Coronary artery (tissue), 2 donors: ENCODE data around the gene PGRMC2.

ENCODE experiments used
- DNase-seq: peaks from one replicate; pipeline ENCODE4 v3.0.0-alpha.2; 2017; ENCODE audit warnings: low spot score
- H3K27ac ChIP-seq, 2 donors: fragments of 200-600 bp; sonication (generic); one replicate each; pipeline ENCODE4 v1.5.1; 2016 to 2019
- H3K4me3 ChIP-seq: fragments of 200-600 bp; sonication (generic); 2 replicates; pipeline ENCODE4 v1.5.1; 2016; ENCODE audit warnings: mild to moderate bottlenecking, moderate library complexity
- TF ChIP-seq, protein P1 (sequence below): fragments of 200-600 bp; sonication (generic); IDR thresholded peaks from one replicate; pipeline ENCODE4 v1.5.1; 2019; ENCODE audit warnings: antibody characterized with exemption

Gene PGRMC2

DNA sequence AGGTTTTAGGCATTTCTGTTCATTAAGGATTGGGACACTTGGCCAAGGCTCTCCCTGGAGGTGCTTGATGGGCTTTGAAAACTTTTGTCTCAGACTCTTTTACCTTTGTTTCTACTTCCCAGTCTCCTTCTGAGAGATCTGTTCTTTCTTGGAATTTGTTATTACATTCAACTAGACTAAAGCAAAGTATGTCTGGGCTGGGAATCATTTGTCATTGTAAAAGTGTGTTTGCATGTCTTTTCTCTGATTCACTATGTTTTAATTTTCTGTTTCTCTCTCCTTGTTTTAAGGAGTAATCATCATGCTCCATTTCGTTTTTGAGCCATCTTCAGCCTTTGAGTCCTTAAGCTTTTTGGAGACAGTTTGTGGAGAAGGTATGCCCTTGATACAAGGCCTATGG lies 12.2 kb upstream of the PGRMC2 start:
- no peak for DNase-seq
- TF ChIP-seq, protein P1, sequence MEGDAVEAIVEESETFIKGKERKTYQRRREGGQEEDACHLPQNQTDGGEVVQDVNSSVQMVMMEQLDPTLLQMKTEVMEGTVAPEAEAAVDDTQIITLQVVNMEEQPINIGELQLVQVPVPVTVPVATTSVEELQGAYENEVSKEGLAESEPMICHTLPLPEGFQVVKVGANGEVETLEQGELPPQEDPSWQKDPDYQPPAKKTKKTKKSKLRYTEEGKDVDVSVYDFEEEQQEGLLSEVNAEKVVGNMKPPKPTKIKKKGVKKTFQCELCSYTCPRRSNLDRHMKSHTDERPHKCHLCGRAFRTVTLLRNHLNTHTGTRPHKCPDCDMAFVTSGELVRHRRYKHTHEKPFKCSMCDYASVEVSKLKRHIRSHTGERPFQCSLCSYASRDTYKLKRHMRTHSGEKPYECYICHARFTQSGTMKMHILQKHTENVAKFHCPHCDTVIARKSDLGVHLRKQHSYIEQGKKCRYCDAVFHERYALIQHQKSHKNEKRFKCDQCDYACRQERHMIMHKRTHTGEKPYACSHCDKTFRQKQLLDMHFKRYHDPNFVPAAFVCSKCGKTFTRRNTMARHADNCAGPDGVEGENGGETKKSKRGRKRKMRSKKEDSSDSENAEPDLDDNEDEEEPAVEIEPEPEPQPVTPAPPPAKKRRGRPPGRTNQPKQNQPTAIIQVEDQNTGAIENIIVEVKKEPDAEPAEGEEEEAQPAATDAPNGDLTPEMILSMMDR = no peak
- H3K4me3 ChIP-seq = no peak overlapping the region

DNA sequence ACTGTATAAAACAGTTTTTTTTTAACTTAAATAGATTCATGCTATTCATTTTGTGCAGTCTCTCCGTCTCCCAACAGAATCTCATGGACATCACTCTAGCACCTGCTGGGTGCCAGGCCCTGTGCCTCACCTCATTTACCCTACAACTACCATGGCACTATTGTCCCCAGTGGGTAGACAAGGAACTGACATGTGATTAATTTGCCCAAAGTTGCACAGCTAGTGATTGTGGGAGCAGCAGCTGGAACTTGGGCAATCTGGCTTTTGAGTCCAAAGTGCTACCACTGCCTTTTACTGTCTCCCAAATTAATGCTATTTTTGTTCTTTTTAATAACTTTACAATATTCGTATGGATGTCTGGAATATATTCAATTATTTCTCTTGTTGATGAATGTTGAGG lies 11.2 kb upstream of the PGRMC2 start:
- no peak for DNase-seq
- Histone ChIP-seq H3K4me3 (no peak overlapping the region), H3K27ac (no peak overlapping the region)
- TF ChIP-seq, protein P1 = no peak

More for the DNA sequence above, 12.2 kb upstream of the PGRMC2 start:
- no peak overlapping the region for H3K27ac ChIP-seq

DNA sequence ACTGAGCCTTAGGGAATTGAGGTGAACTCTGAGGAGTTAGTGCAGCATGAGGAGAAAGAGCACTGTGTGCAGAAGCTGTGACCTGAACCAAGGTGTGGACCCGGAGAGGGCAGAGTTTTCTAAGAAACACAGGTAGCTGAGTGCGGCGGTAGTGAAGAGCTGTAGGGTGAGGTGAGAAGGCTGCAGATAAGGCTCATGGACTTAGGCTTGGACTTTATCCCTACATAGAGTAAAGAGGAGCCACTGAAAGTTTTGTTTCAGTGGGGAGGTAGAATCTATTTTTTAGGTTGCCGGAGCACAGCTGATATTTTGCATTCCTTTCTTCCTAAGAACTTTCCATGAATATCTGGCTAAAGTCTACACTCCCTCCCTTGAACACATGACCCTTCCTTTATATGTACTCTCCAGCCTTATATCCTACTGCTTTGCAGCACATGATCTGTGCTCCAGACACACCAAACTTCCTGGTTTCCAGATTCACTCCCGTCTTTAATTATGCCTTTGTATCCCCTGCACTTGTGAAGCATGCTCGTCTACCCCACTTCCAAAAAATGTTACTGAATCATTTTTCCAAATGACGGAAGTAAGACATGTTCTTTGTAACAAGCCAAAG lies 10.6 kb upstream of the PGRMC2 start:
- no peak overlapping the region for H3K27ac ChIP-seq
- TF ChIP-seq, protein P1 = no peak
- no peak for DNase-seq
- H3K4me3 ChIP-seq = no peak overlapping the region

DNA sequence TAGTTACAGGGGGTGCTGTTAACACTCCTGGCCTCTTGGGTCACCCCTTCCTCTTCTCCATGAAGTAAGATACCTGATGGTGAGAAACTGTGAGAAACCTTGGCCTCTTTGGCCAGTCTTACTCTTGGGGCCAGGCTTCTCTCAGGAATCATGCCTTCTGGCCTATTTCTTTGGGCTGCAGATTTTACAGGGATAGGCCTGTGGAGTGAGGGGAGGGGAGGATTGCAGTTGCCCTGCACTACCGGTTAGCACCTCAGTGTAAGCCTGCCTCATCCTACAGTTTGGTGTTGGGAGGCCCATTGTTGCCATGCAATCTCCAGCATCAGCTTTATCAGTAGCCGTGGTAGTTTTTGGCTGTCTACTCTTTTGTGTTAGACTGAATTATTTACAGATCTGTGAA lies 7.6 kb upstream of the PGRMC2 start:
- H3K4me3 ChIP-seq = no peak overlapping the region

DNA sequence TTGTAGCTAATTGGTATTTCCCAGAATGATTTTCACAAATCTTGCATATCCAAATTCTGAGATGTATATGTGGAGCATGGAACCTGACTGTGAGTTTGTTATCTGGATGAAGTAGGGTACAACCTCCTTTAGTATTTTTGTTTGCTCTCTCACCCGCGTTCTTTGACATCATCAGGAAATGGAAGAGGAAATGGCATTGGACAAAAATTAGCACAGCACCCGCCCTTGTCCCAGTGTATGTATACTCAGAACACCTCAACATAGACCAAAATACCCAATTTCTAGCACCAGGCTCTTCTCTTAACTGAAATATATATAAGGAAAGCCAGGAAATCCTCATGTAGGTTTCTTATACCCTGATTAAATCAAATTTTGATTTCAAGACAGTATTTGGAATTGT lies 6.9 kb upstream of the PGRMC2 start:
- TF ChIP-seq, protein P1 = no peak
- no peak for DNase-seq
- H3K27ac ChIP-seq = no peak overlapping the region
- no peak overlapping the region for H3K4me3 ChIP-seq

More for the DNA sequence above, 7.6 kb upstream of the PGRMC2 start:
- no peak overlapping the region for H3K27ac ChIP-seq
- TF ChIP-seq, protein P1 = no peak
- DNase-seq = no peak

DNA sequence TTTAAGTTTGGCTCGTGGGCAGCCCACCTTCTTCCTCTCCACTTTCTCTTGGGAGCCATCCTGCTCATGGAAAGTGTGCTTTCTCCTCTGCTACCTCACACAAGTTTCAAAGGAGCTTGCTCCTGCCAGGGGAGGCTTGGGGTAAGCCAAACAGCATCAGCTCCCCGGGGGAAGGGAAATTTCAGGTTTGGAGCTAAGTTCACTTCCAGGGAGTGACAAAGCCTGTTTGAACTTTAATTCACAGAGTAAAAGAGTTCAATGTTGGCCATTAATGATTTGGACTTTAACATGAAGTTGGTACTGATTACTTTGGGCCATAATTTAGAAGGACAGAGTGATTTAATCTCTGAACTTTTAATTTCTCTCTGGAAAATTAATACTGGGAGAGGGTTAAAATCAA lies 4.7 kb upstream of the PGRMC2 start:
- TF ChIP-seq, protein P1 = no peak
- H3K27ac ChIP-seq = no peak overlapping the region
- H3K4me3 ChIP-seq = no peak overlapping the region
- DNase-seq = no peak

DNA sequence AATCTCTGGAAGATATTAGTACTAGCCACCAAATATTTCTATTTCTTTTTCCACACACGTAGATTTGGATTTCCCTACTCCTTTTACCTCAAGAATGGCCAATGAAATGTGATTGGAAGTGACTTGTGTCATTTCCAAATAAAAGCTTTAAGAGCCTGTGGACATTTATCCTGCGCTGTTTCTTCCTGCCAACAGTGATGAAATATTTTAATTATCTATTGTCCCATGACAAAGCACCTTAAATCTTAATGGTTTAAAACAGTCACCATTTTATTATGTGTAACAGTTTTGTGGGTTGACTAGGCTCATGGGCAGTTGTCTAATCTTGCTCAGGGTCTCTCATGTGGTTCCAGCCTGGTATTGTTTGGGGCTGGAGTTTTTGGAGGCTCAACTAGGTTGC lies 3.5 kb upstream of the PGRMC2 start:
- no peak for DNase-seq
- Histone ChIP-seq H3K27ac (no peak overlapping the region), H3K4me3 (no peak overlapping the region)
- TF ChIP-seq, protein P1 = no peak
